GM23338 (cell line): Measurements from ENCODE around the gene RNU6-8. TPM values are rescaled to one million over a fixed set of nuclear protein-coding genes. Genes with fewer than 3 reads are reported as not detected.

Source experiments
- ATAC-seq: fragments of 200-7000 bp; cut with Tn5 transposase; 3 replicates; pipeline ENCODE4 v1.9.1; 2020
- DNase-seq: peaks from one replicate; pipeline ENCODE4 v3.0.0-alpha.2; 2015; ENCODE audit warnings: low spot score
- H2AFZ ChIP-seq: fragments of 200-600 bp; sonication (generic); 2 replicates; pipeline ENCODE4 v1.8.0; 2016; ENCODE audit warnings: antibody characterized with exemption, mild to moderate bottlenecking, moderate library complexity
- H3F3A ChIP-seq: fragments of 200-600 bp; sonication (generic); replicated peaks from 2 replicates; pipeline ENCODE4 v1.8.0; 2017; ENCODE audit warnings: antibody characterized with exemption, mixed run types, low read depth
- H3K27ac ChIP-seq: fragments of 200-600 bp; sonication (generic); 2 replicates; pipeline ENCODE4 v1.6.1; 2016; ENCODE audit warnings: low read depth
- H3K27me3 ChIP-seq: fragments of 200-600 bp; sonication (generic); 2 replicates; pipeline ENCODE4 v1.8.0; 2016; ENCODE audit warnings: mild to moderate bottlenecking, mixed run types, moderate library complexity; ENCODE audit not compliant: insufficient read depth
- H3K36me3 ChIP-seq: fragments of 200-600 bp; sonication (generic); 2 replicates; pipeline ENCODE4 v1.8.0; 2016; ENCODE audit warnings: mild to moderate bottlenecking; ENCODE audit not compliant: insufficient read depth
- H3K4me1 ChIP-seq: fragments of 200-600 bp; sonication (generic); 2 replicates; pipeline ENCODE4 v1.8.0; 2016; ENCODE audit warnings: mild to moderate bottlenecking, moderate library complexity; ENCODE audit not compliant: insufficient read depth
- H3K4me2 ChIP-seq: fragments of 200-600 bp; sonication (generic); 2 replicates; pipeline ENCODE4 v1.7.1; 2017; ENCODE audit warnings: mixed run types
- H3K4me3 ChIP-seq: fragments of 200-600 bp; sonication (generic); 2 replicates; pipeline ENCODE4 v1.6.1; 2016; ENCODE audit warnings: mixed run types
- H3K79me2 ChIP-seq: fragments of 200-600 bp; sonication (generic); replicated peaks from 2 replicates; pipeline ENCODE4 v1.8.0; 2017; ENCODE audit warnings: mild to moderate bottlenecking; ENCODE audit not compliant: insufficient read depth
- H3K9me2 ChIP-seq: fragments of 200-600 bp; sonication (generic); 2 replicates; pipeline ENCODE4 v1.8.0; 2017; ENCODE audit not compliant: insufficient read depth
- H4K20me1 ChIP-seq: fragments of 200-600 bp; sonication (generic); replicated peaks from 2 replicates; pipeline ENCODE4 v1.8.0; 2017; ENCODE audit warnings: mild to moderate bottlenecking; ENCODE audit not compliant: insufficient read depth
- H3K27ac Mint-ChIP-seq: 2 replicates; pipeline ENCODE4 v1.8.0; 2020; ENCODE audit warnings: inconsistent platforms, mild to moderate bottlenecking, moderate library complexity, mixed read lengths
- H3K27me3 Mint-ChIP-seq: 3 replicates; pipeline ENCODE4 v1.8.0; 2022; ENCODE audit warnings: low read depth, mild to moderate bottlenecking, moderate library complexity, mixed read lengths, inconsistent platforms; ENCODE audit not compliant: insufficient read depth, poor library complexity
- H3K36me3 Mint-ChIP-seq: 3 replicates; pipeline ENCODE4 v1.8.0; 2021; ENCODE audit warnings: low read depth, mild to moderate bottlenecking, inconsistent platforms, moderate library complexity, mixed read lengths
- H3K4me1 Mint-ChIP-seq: 3 replicates; pipeline ENCODE4 v1.8.0; 2020; ENCODE audit warnings: mild to moderate bottlenecking, inconsistent platforms, mixed read lengths
- H3K4me3 Mint-ChIP-seq: 3 replicates; pipeline ENCODE4 v1.8.0; 2021; ENCODE audit warnings: moderate library complexity, mild to moderate bottlenecking, inconsistent platforms, mixed read lengths
- H3K9me3 Mint-ChIP-seq: 3 replicates; pipeline ENCODE4 v1.8.0; 2020; ENCODE audit warnings: moderate library complexity, mild to moderate bottlenecking, inconsistent platforms, mixed read lengths
- CTCF ChIP-seq, 2 experiments: fragments of 200-600 bp in 1 of 2; sonication (generic) in 1 of 2; conservative IDR thresholded peaks; 2 replicates each; pipeline versions ENCODE4 v1.5.1 to v1.6.1; 2016 to 2017; ENCODE audit warnings: antibody characterized with exemption in 2 of 2, low read depth in 2 of 2, mild to moderate bottlenecking in 2 of 2, moderate library complexity in 1 of 2
- ETS1 ChIP-seq: IDR thresholded peaks from 2 replicates; pipeline ENCODE4 v1.6.1; 2016; ENCODE audit warnings: antibody characterized with exemption
- EZH2 ChIP-seq: fragments of 200-600 bp; sonication (generic); IDR thresholded peaks from one replicate; pipeline ENCODE4 v1.8.0; 2017; ENCODE audit warnings: antibody characterized with exemption, mild to moderate bottlenecking, low read depth; ENCODE audit not compliant: unreplicated experiment
- JUNB ChIP-seq: IDR thresholded peaks from one replicate; pipeline ENCODE4 v1.6.1; 2016; ENCODE audit warnings: antibody characterized with exemption; ENCODE audit not compliant: unreplicated experiment
- POLR2AphosphoS5 ChIP-seq: IDR thresholded peaks from 2 replicates; pipeline ENCODE4 v1.6.1; 2016; ENCODE audit warnings: antibody characterized with exemption, low read depth
- ZNF114 ChIP-seq: fragments of 250-450 bp; sonication (Bioruptor Pico); IDR thresholded peaks from 2 replicates; pipeline ENCODE4 v1.5.0; 2020; ENCODE audit warnings: mild to moderate bottlenecking, moderate library complexity
- ZNF331 ChIP-seq: fragments of 250-450 bp; sonication (Bioruptor Pico); IDR thresholded peaks from 2 replicates; pipeline ENCODE4 v1.5.0; 2020; ENCODE audit warnings: low read depth, mild to moderate bottlenecking, moderate library complexity
- polyA plus RNA-seq: library from polyadenylated mRNA; unstranded; fragments of >200 nt; fragmentation: Nextera tagmentation; extraction: Ambion mirVana; gene quantifications from 2 replicates; pipeline ENCODE4 v1.2.1, GENCODE V29; 2016
- total RNA-seq: library from RNA; depleted of rRNA; stranded (reverse); fragments of >200 nt; shearing (Covaris generic); gene quantifications from 2 replicates; pipeline ENCODE4 v1.2.3, GENCODE V29; 2014

The RNU6-8 gene
- total and polyA plus RNA-seq, 2 experiments from 2014 or later = 39.1 TPM; not detected in 1

- Histone ChIP-seq H3K27ac (no peak overlapping the region), H3K36me3 (no peaks in the 10 kb centered on the region; the same call in none of the 2 replicates), H3K4me2 (no peak overlapping the region), H3K27me3 (no peaks in the 10 kb centered on the region), H3K4me3 (no peak overlapping the region), H3K9me2 (0 out of 2 replicates have a peak, but pooled peaks cover 5% of the 10 kb centered on the region), H3F3A (no peaks in the 10 kb centered on the region), H3K79me2 (no peaks in the 10 kb centered on the region), H3K4me1 (no peaks in the 10 kb centered on the region), H4K20me1 (no peaks in the 10 kb centered on the region), H2AFZ (no peak overlapping the region)
- Mint-ChIP-seq H3K4me3 (no peak overlapping the region), H3K9me3 (peaks cover 27% of the 10 kb centered on the region), H3K36me3 (0 out of 3 replicates have a peak, but pooled peaks cover 3% of the 10 kb centered on the region), H3K27ac (no peak overlapping the region), H3K27me3 (no peaks in the 10 kb centered on the region), H3K4me1 (no peaks in the 10 kb centered on the region)
- ATAC-seq = no peak
- no peak for TF ChIP-seq EZH2
- no peak for DNase-seq
Measured at GRCh38 chr14:32183151-32184058, 19.7 kb downstream of the RNU6-8 start.

GRCh38 chr14:32171469-32171868 is 31.6 kb downstream of the RNU6-8 start:
- Histone ChIP-seq H3F3A (no peaks in the 10 kb centered on the region), H3K27ac (no peak overlapping the region), H3K27me3 (no peaks in the 10 kb centered on the region), H2AFZ (no peak overlapping the region), H4K20me1 (no peaks in the 10 kb centered on the region), H3K79me2 (no peaks in the 10 kb centered on the region), H3K4me3 (no peak overlapping the region), H3K36me3 (no peaks in the 10 kb centered on the region), H3K4me1 (no peaks in the 10 kb centered on the region), H3K4me2 (no peak overlapping the region), H3K9me2 (no peaks in the 10 kb centered on the region)
- Mint-ChIP-seq H3K27ac (no peak overlapping the region), H3K27me3 (no peaks in the 10 kb centered on the region), H3K4me3 (no peak overlapping the region), H3K4me1 (peaks cover 6% of the 10 kb centered on the region; the same call in 2 of the 3 replicates), H3K9me3 (no peaks in the 10 kb centered on the region), H3K36me3 (no peaks in the 10 kb centered on the region)
- ATAC-seq = no peak
- TF ChIP-seq CTCF (conservative IDR thresholded peaks at IDR 0.05; ENCODE audit: low read depth in 2 of 2) = no peak
- TF ChIP-seq ZNF331 (CRISPR knock-in tag) = no peak
- TF ChIP-seq JUNB = no peak
- TF ChIP-seq POLR2AphosphoS5 = no peak
- no peak for DNase-seq

DNA sequence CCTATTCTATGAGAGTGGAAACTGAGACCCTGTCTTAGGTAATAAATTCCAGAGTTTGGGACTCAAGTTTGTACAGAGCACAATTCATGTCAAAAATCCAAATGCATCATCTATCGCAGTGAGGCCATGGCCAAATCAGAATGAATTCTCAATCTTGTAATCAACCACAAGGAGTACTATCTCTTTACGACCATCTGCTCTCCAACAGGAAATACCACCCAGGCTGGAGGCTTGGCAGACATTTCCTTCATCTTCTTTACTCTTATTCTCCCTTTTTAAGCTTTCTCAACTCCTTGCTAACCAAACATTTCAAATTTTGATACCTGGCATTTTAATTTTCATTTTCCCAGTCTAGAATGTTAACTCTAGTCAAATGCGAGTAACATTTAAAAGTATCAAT is 33.9 kb downstream of the RNU6-8 start:
- no peaks in the 10 kb centered on the region for H3K4me1 ChIP-seq
- H3K79me2 ChIP-seq = no peaks in the 10 kb centered on the region
- H3K4me3 ChIP-seq = no peak overlapping the region
- H3K27me3 ChIP-seq = no peaks in the 10 kb centered on the region
- H3K36me3 ChIP-seq = no peaks in the 10 kb centered on the region
- 0 out of 2 replicates have a peak, but pooled peaks cover 3% of the 10 kb centered on the region for H3K9me2 ChIP-seq
- H3K4me2 ChIP-seq = no peak overlapping the region
- H4K20me1 ChIP-seq = no peaks in the 10 kb centered on the region
- H3F3A ChIP-seq = no peaks in the 10 kb centered on the region
- Mint-ChIP-seq H3K36me3 (no peaks in the 10 kb centered on the region), H3K9me3 (0 out of 3 replicates have a peak, but pooled peaks cover 3% of the 10 kb centered on the region), H3K27ac (no peak overlapping the region), H3K27me3 (peaks cover 2% of the 10 kb centered on the region), H3K4me1 (peaks cover 6% of the 10 kb centered on the region; the same call in 2 of the 3 replicates), H3K4me3 (no peak overlapping the region)
- H2AFZ ChIP-seq = no peak overlapping the region
- ATAC-seq = no peak
- H3K27ac ChIP-seq = no peak overlapping the region
- DNase-seq = no peak
- TF ChIP-seq ZNF114 (no peak), ETS1 (no peak), POLR2AphosphoS5 (no peak)
